GM18498 (cell line): Measurements from ENCODE around the gene KRTAP13-3.

Source experiments
- ATAC-seq: cut with Tn5 transposase; IDR thresholded peaks from one replicate; pipeline ENCODE4 v1.9.1; 2021; ENCODE audit warnings: mild to moderate bottlenecking, moderate library complexity; ENCODE audit not compliant: unreplicated experiment

Gene KRTAP13-3, protein sequence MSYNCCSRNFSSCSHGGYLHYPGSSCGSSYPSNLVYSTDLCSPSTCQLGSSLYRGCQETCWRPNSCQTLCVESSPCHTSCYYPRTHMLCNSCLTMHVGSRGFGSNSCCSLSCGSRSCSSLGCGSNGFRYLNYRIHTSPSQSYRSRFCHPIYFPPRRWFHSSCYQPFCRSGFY

DNA sequence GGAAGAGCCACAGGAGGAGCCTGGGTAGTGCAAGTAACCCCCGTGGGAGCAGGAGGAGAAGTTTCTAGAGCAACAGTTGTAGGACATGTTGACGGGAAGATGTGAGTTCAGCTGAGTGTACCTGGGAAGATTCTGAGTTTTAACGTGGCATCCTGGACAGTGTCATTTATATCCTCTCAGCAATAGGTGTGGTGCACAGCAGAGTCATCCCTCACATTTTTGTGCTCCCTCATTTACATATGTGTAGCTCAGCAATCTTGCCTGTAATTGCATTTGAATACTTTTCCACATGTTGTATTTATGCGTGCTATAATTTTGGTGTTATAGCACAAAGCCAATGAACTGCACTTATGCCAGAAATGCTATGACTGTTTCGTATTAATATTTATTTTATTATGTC, at the start of gene KRTAP13-3:
Gene KRTAP13-3, minus strand, starts transcription at position 101 of the 400 bp plus-strand sequence. Its CDS starts 14 bp downstream, at position 87.
- no peak for ATAC-seq

DNA sequence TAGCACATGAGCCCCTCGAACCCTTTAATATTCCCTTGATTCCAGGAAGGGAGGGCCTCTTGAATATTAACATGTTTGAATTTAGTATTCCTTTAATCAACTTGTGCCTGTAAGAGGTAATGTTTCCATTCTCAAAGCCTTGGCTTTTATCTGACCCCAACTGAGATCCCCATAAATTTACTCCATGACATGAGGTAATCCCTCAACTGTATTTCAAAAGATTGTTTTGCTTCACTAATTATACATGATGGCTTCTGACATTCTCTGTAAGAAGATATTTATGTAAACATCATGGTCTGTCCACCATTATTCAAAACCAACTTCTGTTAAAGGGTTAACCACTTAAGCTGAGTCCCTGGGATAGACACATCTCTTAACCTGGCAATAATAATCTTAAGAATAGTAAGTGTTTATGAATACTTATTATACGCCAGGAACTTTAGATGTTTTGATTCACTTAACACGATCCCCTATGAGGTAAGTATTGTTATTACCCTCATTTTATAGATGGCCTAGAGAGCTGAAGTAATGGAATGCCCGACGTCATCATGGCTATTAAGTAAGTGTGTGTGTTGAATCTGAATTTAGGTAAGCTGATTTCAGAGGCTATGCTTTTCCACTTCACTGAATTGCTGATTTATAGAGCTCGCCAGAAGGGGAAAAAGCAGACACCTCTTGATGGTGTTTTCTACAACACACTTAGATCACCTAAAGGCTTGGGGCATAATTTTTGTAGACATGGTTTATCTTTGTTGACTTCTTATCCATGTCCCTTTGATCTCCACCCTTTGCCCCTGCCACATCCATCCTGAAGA, 43.4 kb upstream of the KRTAP13-3 start:
- ATAC-seq: no peak

DNA sequence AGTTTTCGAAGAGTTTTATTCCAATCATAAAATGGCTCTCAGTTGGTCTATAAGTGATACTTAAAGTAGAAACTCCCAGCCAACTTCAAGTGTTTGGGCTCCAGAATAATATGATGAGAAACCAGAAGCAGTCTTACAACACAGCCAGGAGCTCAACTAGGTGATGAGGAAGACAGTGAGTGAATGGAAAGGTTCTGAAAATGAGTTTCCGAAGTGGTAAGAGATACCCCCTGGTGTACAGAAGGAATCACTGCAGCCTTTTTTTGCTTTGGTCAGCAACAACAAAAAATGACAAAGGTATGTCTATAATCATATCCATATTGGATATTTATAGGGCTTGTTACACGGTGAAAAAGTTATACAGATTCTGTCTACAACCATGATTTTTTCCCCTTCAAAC, 38.0 kb upstream of the KRTAP13-3 start:
- no peak for ATAC-seq

DNA sequence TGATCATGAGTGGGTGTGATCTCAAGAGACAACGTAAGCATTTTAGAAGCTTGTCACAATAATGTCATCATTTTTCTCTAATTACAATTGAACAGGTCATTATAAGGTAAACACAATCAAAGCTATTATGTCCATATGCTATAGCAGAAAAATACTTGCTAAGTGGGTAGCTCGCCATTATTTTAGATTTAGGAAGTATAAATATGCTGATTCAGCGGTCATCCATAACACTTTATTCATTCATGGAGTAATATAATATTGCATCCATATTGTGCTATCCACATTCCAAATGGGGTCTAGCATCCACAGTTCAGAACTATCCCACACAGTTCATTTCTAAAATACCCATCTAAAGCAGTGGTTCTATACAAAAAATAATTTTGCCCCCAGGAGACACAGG, 22.8 kb upstream of the KRTAP13-3 start:
- no peak for ATAC-seq

DNA sequence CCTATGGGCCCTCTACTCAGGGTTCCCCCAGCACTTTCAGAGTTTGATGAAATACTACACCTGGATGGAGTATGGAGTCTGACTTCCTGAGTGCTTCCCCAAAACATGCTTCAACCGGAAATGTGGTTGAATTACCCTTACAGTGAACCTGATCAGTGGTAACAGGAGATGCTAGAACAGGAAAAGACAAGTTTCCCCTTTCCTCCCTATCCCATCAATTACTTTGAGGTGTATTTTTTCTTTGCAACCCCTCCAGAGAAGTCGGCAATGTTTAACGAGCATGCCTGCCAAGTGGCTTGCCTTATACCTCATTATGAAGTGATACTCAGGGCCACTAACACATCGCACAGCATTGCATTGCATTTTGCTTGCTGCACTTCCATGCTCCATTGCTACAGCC, 21.3 kb upstream of the KRTAP13-3 start:
- no peak for ATAC-seq

DNA sequence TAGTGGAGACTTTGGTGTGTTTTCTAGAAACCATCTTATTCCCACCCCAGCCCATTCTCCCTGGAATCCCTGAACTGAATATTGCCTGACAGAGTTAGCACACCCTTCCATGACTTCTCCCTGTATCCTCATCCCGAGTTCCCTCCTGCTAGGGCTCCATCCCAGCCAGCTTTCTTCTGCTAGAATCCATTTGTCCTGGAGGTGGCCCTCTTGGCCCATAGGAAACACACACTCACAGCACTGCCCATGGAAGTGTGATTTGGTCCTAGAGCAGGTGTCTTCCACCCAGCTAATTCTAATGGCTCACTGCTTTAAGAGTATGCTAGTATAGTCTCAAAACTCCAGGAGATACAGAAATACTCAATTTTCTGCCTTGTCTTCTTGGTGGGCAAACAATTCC, 18.5 kb upstream of the KRTAP13-3 start:
- no peak for ATAC-seq

DNA sequence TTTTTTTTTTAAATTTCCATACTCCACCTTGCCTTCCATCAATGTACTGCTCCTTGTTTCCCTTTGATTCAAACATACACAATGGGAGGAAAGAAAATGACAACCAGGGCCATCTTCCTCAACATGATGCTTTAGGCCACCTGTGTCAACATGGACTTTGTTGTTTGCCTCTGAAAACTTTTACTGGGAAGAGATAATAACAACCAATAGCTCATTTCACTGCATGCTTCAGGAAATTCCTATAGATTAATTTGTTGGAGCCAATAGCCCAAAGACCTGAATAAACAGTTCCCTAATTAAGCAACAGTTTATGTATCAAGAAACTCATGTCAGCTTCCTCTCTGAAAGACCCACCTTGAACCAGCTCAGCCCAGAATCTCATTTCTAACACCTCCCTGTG, 17.5 kb upstream of the KRTAP13-3 start:
- ATAC-seq: no peak

DNA sequence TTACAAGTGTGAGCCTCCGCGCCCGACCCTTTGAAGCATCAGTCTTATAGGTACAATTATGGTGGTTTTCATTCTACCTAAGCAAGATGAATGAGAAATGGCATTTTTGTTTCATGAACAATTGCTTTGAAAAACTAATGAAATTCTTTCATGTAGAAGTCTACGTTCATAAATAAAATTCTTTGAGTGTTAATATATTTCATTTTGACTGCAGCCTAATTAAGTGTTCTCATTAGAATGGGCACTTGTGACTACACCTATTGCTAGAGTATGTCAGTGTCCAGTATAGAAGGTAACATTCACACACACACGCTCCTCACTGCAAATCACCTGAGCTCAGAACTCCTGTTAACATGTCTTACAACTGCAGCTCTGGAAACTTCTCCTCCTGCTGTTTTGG, 14.2 kb upstream of the KRTAP13-3 start, which contains the start of gene KRTAP15-1:
Gene KRTAP15-1, plus strand, starts transcription at position 301 of the 400 bp plus-strand sequence. Its CDS starts 53 bp downstream, at position 354.
- no peak for ATAC-seq

DNA sequence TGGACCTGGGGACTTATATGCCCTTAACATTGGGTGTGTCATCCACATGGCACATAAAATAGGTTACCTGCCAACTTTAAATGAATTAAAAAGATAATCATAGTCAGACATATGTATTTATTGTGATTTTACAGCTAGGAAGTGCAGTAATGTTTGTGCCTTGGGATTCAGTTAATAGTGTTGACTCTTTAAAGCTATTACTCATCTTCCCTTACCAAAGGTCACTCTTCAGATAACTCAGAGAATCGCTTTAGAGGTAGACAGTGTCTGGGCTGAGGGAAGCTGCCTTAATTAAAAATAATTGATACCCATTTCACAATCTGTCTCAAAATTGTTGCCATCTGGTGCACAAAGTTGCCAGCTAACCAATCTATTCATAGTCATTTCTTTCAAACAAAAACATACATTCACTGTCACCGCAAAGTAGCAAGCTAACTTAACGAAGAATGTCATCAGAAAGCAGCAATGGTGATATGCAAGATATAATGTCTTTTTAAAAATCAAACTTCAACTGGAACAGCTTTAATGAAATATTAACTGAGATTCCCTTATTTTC, 11.4 kb upstream of the KRTAP13-3 start:
- no peak for ATAC-seq

DNA sequence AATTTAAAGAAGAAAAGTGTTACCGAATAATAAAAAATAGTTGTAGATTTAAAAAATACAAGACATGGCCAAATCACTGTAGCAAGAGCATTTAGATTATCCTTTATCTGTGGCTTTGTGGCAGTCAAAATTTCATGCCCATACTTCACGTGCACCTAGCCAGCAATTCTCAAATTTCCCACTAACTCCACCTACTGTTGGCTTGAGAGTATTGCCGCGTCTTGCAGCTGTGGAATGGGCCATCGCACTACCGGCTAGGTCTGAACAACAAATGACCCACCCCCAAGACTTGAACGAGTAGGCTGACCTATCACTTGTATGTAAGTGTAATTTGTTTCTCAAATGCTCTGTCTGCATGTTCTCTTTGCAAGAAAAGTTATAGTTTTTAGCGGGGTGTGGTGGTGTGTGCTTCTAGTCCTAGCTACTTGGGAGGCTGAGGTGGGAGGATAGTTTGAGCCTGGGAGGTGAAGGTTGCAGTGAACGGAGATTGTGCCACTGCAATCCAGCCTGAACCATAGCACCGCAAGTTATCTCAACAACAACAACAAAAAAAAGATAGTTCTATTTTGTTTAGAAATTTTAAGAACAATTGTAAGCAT, 8.4 kb upstream of the KRTAP13-3 start:
- no peak for ATAC-seq

DNA sequence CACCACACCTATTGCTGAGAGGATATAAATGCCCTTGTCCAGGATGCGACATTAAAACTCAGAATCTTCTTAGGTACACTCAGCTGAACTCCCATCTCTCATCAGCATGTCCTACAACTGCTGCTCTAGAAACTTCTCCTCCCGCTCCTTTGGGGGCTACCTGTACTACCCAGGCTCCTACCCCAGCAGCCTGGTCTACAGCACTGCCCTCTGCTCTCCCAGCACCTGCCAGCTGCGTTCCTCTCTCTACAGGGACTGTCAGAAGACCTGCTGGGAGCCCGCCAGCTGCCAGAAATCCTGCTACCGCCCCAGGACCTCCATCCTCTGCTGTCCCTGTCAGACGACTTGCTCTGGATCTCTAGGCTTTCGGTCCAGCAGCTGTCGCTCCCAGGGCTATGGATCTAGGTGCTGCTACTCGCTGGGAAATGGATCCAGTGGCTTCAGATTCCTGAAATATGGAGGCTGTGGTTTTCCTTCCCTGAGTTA, 4.5 kb upstream of the KRTAP13-3 start, which contains the start of gene KRTAP13-4:
Gene KRTAP13-4, plus strand, starts transcription at position 51 of the 486 bp plus-strand sequence. Its CDS starts 56 bp downstream, at position 107.
- no peak for ATAC-seq

DNA sequence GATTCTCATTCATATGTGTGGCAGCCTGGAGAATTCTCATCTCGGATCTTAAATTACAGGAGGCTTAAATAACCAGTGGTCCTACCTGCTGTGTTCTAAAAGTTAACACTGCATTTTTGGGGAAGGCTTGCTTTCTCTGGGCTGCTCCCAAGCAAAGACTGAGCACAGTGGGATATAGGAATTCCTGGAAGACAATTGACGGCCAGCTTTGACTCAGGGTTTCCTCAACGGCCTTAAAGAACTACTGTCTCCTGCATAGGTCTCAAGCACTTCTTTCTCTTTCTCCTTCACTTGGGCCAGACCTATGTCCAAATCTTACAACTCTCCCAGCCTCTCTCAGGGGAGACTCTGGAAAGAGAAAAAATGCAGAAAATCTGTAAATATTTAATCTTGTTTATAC, 1.0 kb upstream of the KRTAP13-3 start:
- no peak for ATAC-seq

DNA sequence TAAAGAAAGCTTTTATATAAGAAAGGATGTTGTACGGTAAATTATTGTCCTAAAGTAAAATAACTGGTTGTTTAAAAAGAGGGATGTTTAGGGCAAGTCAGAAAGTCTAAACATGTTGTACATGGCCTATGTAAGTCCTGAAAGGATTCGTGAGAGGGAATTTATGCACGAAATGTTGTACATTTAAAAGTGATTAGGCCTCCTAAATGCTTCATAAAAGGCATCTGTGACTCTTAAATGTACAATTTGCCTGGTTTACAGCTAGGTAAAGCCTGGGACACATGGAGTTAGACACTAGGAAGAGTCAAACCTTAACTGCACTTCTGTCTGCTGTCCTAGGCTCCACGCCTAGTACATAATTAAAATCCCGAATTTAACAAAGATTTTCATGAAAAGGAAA, 9.7 kb downstream of the KRTAP13-3 start:
- ATAC-seq: no peak

DNA sequence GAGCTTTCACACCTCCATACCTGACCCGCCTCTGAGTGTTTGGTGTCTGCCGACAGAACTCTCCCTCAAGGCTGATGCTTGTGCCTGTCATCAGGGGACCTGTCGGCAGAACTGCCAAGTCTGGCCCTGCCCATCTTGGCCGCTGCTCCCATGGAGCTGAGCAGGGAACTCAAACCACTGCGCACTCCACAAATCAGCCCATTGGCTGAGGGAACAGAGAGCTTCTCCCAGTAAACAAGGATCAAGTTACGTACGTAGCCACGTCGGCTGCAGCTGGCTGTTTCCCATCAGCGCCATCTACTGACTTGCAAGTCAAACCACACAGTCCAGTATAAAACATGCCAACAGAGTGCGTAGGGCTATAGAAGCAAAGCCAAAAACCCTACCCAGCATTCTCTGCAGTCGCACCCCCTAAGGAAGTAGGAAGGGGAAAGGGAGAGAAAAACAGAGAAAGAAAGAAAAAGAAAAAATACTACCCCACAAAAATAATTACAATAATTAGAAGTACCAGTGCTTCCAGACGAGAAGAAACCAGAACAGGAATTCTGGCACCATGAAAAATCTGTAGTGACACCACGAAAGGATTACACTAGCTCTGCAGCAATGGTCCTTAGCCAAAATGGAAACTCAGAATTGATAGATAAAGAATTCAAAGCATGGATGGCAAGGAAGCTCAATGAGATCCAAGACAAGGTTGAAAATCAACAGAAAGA, 16.8 kb downstream of the KRTAP13-3 start:
- ATAC-seq: no peak

DNA sequence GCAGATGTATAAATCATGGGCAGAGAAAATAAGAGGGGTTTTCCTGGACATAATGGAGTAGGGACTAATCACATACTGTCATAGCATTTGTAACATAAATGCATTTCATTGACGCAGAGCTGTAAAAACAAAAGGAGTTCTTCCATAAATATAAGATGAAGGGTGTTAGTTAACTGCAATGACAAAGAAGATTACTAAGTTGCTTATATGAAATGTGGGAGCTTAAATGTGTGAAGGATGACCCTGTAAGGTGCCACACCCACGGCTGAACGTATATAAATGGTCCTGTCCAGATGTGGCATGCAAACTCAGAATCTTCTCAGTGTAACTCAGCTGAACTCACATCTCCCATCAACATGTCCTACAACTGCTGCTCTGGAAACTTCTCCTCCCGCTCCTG, 30.0 kb downstream of the KRTAP13-3 start, which contains the start of gene KRTAP13-1:
Gene KRTAP13-1, plus strand, starts transcription at position 301 of the 400 bp plus-strand sequence. Its CDS starts 56 bp downstream, at position 357.
- no peak for ATAC-seq

DNA sequence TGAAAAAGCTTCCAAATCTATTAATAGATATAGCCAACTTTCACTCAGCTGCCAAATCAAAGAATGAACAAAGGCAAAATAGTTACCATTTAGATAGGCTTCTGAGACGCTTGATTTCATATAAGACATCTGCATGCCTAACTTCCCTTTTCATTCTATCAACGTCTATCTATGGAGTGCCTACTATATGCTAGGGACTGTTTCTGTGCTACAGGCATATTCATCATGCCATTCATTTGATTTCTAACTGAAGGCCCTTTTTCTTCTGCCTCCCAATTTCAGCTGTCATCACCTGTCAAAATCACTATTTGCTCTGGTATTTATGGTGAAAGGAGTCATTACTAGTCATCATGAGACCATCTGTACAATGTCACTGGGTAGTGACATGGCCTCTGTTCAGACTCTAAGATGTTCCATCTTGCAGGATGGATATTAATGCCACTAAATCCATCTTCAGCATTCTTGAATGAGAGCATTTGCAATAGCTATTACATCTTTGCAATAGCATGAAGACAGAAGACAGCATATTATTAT, 34.2 kb downstream of the KRTAP13-3 start:
- no peak for ATAC-seq

DNA sequence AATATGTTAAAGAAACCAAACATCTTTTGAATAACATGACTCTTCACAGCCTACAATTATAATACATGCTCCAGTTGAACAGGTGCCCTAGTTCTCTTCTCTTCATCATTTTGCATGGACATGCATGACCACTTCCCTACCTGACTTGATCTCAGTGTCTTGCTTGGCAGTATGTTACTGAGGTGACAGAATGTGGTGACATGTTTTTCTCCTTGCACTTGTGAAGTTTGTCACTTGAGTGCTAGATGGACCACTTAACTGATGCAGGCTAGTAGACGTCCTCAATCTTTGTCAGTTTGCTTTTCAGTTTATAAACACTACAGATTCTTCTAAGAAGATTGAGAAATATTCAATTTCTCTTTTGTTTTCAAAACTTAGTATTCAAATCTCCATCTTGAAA, 43.5 kb downstream of the KRTAP13-3 start:
- no peak for ATAC-seq
